Measurements from ENCODE around the gene ZMYM4.
"Not testable (repeated sequence)": the region's sequence is repeated elsewhere in the genome, so short reads cannot be mapped to it uniquely, and the experiment has no call there.

The ZMYM4 gene

GRCh38 chr1:35268282-35269200 is at the start of gene ZMYM4:
Gene ZMYM4, plus strand, starts transcription at chr1:35268709. Its CDS starts 338 bp downstream, at chr1:35269047.
- DNase-seq (ENCODE audit: low spot score) = peak; percentile 92

GRCh38 chr1:35220976-35221375 is 47.5 kb upstream of the ZMYM4 start:
- DNase-seq (ENCODE audit: low spot score) = peak; percentile 12

DNA sequence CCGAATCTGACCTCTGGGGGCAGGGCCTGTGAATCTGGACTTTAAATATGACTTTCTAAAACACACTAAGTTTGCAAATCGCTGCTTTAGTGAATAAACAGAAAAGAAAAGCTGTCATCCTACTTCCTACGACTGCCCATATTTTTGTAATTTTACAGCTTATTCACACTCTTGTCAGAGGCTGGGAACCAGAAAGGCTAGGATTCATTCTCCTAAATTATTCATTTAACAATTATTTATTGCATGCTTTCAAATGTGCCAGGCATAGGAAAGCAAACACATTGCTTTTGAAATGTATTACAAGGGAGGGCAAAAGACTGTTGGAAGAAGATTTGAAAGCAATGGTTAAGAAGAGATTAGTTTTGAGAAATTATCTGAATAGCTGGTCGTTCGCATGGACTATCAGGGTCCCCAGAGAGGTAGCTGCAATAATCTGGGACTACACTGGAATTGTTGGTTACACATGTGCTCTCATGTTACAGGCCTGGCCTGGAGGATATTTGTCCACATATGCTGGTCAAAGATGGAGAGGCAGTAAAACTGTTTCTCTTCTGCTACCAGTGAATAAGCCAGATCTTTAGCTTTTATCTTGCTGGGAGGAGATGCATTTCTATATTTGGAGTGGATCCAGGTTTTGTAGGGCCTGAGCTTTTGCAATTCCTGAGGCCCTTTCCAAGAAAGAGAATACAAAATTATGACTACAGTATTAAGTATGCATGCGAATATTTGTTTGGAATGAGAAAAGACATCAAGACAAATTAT is 46.0 kb upstream of the ZMYM4 start:
- no peak for DNase-seq (ENCODE audit: low spot score)

DNA sequence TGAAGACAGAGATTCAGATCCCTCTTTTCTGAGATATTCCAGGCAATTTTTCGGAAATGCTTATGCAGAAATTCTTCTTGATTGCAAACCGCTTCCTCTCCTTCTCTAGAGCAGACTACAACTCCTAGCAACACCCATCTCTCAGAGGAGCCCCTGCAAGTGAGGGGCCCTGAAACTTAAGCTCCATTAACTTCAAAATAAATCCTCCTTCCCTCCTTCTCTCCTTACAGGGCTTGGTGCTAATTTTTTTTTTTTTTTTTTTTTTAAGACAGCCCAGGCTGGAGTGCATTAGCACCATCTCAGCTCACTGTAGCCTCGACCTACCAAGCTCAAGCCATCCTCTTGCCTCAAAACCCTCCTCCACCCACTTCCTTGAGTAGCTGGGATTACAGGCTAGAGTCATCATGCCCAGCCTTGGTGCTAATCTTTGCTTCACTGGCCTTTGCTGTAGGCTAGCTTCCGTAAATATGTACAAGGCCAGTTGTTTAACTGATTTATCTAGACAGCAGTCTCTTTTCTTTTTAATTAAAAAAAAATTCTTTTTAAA is 45.4 kb upstream of the ZMYM4 start:
- no peak for DNase-seq (ENCODE audit: low spot score)

DNA sequence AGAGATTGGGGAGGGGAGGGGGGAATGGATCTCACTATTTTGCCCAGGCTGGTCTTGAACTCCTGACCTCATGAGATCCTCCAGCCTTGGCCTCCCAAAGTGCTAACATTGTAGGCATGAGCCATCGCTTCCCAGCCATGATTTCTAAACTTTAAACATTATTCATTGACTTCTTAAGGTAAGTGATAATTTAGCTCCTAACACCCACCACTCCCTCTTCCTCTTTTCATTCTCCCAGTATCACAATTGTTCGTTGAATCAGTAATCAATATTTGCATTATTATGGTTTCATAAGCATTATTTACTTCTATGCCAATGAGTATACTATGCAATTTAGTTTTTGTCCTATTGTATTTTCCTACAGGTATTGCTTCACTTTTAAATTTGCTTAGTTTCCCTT is 42.0 kb upstream of the ZMYM4 start:
- no peak for DNase-seq (ENCODE audit: low spot score)

- DNase-seq (ENCODE audit: low spot score) = no peak
Measured at GRCh38 chr1:35229587-35230360, 38.7 kb upstream of the ZMYM4 start.

- no peak for DNase-seq (ENCODE audit: low spot score)
Measured at GRCh38 chr1:35231287-35231686, 37.2 kb upstream of the ZMYM4 start.

DNA sequence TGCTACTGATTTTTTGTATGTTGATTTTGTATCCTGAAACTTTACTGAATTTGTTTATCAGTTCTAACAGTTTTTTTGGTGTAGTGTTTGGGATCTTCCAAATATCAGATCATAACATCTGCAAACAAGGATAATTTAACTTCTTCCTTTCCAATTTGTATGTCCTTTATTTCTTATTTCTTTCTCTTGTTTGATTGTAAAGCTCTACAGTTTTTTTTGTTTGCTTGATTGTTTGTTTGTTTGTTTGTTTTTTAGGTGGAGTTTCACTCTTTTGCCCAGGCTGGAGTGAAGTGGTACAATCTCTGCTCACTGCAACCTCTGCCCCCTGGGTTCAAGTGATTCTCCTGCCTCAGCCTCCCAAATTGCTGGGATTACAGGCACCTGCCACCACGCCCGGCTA is 31.7 kb upstream of the ZMYM4 start:
- not testable (repeated sequence) for DNase-seq (ENCODE audit: low spot score)

GRCh38 chr1:35243691-35244090 is 24.8 kb upstream of the ZMYM4 start:
- no peak for DNase-seq (ENCODE audit: low spot score)

GRCh38 chr1:35247256-35247655 is 21.3 kb upstream of the ZMYM4 start:
- DNase-seq (ENCODE audit: low spot score) = no peak

GRCh38 chr1:35253941-35254340 is 14.6 kb upstream of the ZMYM4 start:
- DNase-seq (ENCODE audit: low spot score) = no peak

DNA sequence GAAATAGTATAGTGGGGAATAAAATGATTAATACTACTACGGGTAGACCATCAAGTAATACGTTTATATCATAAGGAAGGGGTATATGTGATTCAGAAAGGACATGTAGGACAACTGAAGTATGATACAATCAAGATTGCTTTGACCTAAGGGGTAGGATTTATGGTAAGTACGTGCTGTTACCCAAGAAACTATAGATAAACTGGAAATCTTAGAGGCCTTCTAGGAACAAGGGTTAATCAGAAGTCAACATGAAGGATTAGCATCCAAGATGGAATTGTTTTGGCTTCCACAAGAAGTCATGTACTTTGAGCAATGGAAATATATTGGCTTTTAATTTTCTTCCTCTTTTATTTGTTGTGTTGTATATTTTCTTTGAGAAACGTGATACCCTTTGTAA is 13.2 kb upstream of the ZMYM4 start:
- no peak for DNase-seq (ENCODE audit: low spot score)

GRCh38 chr1:35259561-35259960 is 8.9 kb upstream of the ZMYM4 start:
- DNase-seq (ENCODE audit: low spot score) = no peak

GRCh38 chr1:35261412-35262120 is 6.9 kb upstream of the ZMYM4 start:
- DNase-seq (ENCODE audit: low spot score) = no peak

- no peak for DNase-seq (ENCODE audit: low spot score)
Measured at GRCh38 chr1:35264035-35264434, 4.5 kb upstream of the ZMYM4 start.

- no peak for DNase-seq (ENCODE audit: low spot score)
Measured at GRCh38 chr1:35264871-35265270, 3.6 kb upstream of the ZMYM4 start.

DNA sequence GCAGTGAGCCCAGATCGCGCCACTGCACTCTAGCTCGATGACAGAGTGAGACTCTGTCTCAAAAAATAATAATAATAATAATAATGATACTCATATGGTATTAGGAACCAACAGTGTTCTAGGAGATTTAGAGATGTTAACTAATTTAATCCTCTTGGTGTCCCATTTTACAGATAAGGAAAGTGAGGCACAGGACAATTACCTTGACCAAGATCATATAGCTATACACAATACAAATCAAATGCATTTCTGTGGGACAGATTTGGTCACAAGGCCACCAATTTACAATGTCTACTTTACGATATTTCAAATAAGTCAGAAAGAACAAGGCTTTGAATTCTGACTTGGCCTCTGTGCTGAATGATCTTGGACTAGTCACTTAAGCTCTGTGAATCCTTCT is 2.2 kb upstream of the ZMYM4 start:
- DNase-seq (ENCODE audit: low spot score) = no peak

GRCh38 chr1:35269201-35269988 is 886 bp downstream of the ZMYM4 start:
- no peak for DNase-seq (ENCODE audit: low spot score)

DNA sequence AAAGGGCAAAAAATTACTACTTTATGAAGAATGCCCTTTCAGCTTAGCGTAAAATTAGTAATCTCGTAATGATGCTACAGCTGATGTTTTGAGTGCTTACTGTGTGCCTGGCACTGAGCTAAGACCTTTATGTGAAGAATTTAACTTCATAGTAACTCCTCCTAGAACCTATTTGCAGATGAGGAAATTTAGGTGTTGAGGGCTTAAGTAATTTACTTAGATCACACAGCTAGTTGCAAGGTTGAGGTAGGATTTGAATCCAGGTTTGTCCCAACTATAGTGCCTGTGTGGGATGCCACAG is 1.4 kb downstream of the ZMYM4 start:
- DNase-seq (ENCODE audit: low spot score) = no peak

DNA sequence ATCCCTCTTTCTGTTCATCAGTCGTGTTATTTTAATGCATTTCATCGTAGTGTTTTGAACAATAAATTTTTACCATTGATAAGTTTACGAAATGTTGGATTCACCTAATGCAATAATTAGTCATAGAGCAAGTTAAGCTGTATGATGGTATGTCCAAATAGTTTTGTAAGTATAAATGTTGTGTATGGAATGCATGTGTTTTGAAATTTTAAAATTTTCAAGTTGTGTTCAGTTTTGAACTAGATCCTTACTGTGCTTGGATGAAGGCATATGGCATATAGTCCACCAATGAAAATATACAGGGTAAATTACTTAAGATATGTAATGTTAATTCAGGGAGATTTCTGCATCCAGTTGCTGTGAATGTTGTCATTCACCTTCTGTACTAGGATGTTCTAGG is 2.3 kb downstream of the ZMYM4 start:
- DNase-seq (ENCODE audit: low spot score) = no peak

DNA sequence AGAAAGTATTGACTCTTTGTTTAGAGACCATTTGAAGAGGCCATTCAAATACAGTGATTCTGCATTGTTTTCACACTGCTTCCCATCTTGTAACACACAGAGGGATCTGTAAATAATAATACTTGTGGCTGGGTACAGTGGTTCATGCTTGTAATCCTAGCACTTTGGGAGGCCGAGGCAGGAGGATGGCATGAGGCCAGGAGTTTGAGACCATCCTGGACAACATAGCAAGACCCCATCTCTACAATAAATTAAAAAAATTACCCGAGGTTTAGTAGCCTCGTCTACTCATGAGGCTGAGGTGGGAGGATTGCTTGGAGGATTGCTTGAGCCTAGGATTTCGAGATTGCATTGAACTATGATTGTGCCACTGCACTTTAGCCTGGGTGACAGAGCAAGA is 5.7 kb downstream of the ZMYM4 start:
- DNase-seq (ENCODE audit: low spot score) = no peak

Measured in CD4-positive, alpha-beta T cell treated with Interleukin-6 at 100 ng/mL for 8 hours (primary cell).